GM23338 (cell line): Measurements from ENCODE around the gene CCDC127. TPM values are rescaled to one million over a fixed set of nuclear protein-coding genes. Genes with fewer than 3 reads are reported as not detected.
"Not testable (repeated sequence)": the region's sequence is repeated elsewhere in the genome, so short reads cannot be mapped to it uniquely, and the experiment has no call there.

Experiments
- ATAC-seq: fragments of 200-7000 bp; cut with Tn5 transposase; 3 replicates; pipeline ENCODE4 v1.9.1; 2020
- DNase-seq: peaks from one replicate; pipeline ENCODE4 v3.0.0-alpha.2; 2015; ENCODE audit warnings: low spot score
- H2AFZ ChIP-seq: fragments of 200-600 bp; sonication (generic); 2 replicates; pipeline ENCODE4 v1.8.0; 2016; ENCODE audit warnings: antibody characterized with exemption, mild to moderate bottlenecking, moderate library complexity
- H3F3A ChIP-seq: fragments of 200-600 bp; sonication (generic); replicated peaks from 2 replicates; pipeline ENCODE4 v1.8.0; 2017; ENCODE audit warnings: antibody characterized with exemption, mixed run types, low read depth
- H3K27ac ChIP-seq: fragments of 200-600 bp; sonication (generic); 2 replicates; pipeline ENCODE4 v1.6.1; 2016; ENCODE audit warnings: low read depth
- H3K27me3 ChIP-seq: fragments of 200-600 bp; sonication (generic); 2 replicates; pipeline ENCODE4 v1.8.0; 2016; ENCODE audit warnings: mild to moderate bottlenecking, mixed run types, moderate library complexity; ENCODE audit not compliant: insufficient read depth
- H3K36me3 ChIP-seq: fragments of 200-600 bp; sonication (generic); 2 replicates; pipeline ENCODE4 v1.8.0; 2016; ENCODE audit warnings: mild to moderate bottlenecking; ENCODE audit not compliant: insufficient read depth
- H3K4me1 ChIP-seq: fragments of 200-600 bp; sonication (generic); 2 replicates; pipeline ENCODE4 v1.8.0; 2016; ENCODE audit warnings: mild to moderate bottlenecking, moderate library complexity; ENCODE audit not compliant: insufficient read depth
- H3K4me2 ChIP-seq: fragments of 200-600 bp; sonication (generic); 2 replicates; pipeline ENCODE4 v1.7.1; 2017; ENCODE audit warnings: mixed run types
- H3K4me3 ChIP-seq: fragments of 200-600 bp; sonication (generic); 2 replicates; pipeline ENCODE4 v1.6.1; 2016; ENCODE audit warnings: mixed run types
- H3K79me2 ChIP-seq: fragments of 200-600 bp; sonication (generic); replicated peaks from 2 replicates; pipeline ENCODE4 v1.8.0; 2017; ENCODE audit warnings: mild to moderate bottlenecking; ENCODE audit not compliant: insufficient read depth
- H3K9me2 ChIP-seq: fragments of 200-600 bp; sonication (generic); 2 replicates; pipeline ENCODE4 v1.8.0; 2017; ENCODE audit not compliant: insufficient read depth
- H4K20me1 ChIP-seq: fragments of 200-600 bp; sonication (generic); replicated peaks from 2 replicates; pipeline ENCODE4 v1.8.0; 2017; ENCODE audit warnings: mild to moderate bottlenecking; ENCODE audit not compliant: insufficient read depth
- H3K27ac Mint-ChIP-seq: 2 replicates; pipeline ENCODE4 v1.8.0; 2020; ENCODE audit warnings: inconsistent platforms, mild to moderate bottlenecking, moderate library complexity, mixed read lengths
- H3K27me3 Mint-ChIP-seq: 3 replicates; pipeline ENCODE4 v1.8.0; 2022; ENCODE audit warnings: low read depth, mild to moderate bottlenecking, moderate library complexity, mixed read lengths, inconsistent platforms; ENCODE audit not compliant: insufficient read depth, poor library complexity
- H3K36me3 Mint-ChIP-seq: 3 replicates; pipeline ENCODE4 v1.8.0; 2021; ENCODE audit warnings: low read depth, mild to moderate bottlenecking, inconsistent platforms, moderate library complexity, mixed read lengths
- H3K4me1 Mint-ChIP-seq: 3 replicates; pipeline ENCODE4 v1.8.0; 2020; ENCODE audit warnings: mild to moderate bottlenecking, inconsistent platforms, mixed read lengths
- H3K4me3 Mint-ChIP-seq: 3 replicates; pipeline ENCODE4 v1.8.0; 2021; ENCODE audit warnings: moderate library complexity, mild to moderate bottlenecking, inconsistent platforms, mixed read lengths
- H3K9me3 Mint-ChIP-seq: 3 replicates; pipeline ENCODE4 v1.8.0; 2020; ENCODE audit warnings: moderate library complexity, mild to moderate bottlenecking, inconsistent platforms, mixed read lengths
- CTCF ChIP-seq, 2 experiments: fragments of 200-600 bp in 1 of 2; sonication (generic) in 1 of 2; conservative IDR thresholded peaks; 2 replicates each; pipeline versions ENCODE4 v1.5.1 to v1.6.1; 2016 to 2017; ENCODE audit warnings: antibody characterized with exemption in 2 of 2, low read depth in 2 of 2, mild to moderate bottlenecking in 2 of 2, moderate library complexity in 1 of 2
- ETS1 ChIP-seq: IDR thresholded peaks from 2 replicates; pipeline ENCODE4 v1.6.1; 2016; ENCODE audit warnings: antibody characterized with exemption
- EZH2 ChIP-seq: fragments of 200-600 bp; sonication (generic); IDR thresholded peaks from one replicate; pipeline ENCODE4 v1.8.0; 2017; ENCODE audit warnings: antibody characterized with exemption, mild to moderate bottlenecking, low read depth; ENCODE audit not compliant: unreplicated experiment
- JUNB ChIP-seq: IDR thresholded peaks from one replicate; pipeline ENCODE4 v1.6.1; 2016; ENCODE audit warnings: antibody characterized with exemption; ENCODE audit not compliant: unreplicated experiment
- NANOG ChIP-seq: IDR thresholded peaks from 2 replicates; pipeline ENCODE4 v1.6.1; 2016; ENCODE audit warnings: antibody characterized with exemption, borderline replicate concordance
- STAT1 ChIP-seq: IDR thresholded peaks from one replicate; pipeline ENCODE4 v1.6.1; 2016; ENCODE audit warnings: antibody characterized with exemption; ENCODE audit not compliant: unreplicated experiment
- ZNF114 ChIP-seq: fragments of 250-450 bp; sonication (Bioruptor Pico); IDR thresholded peaks from 2 replicates; pipeline ENCODE4 v1.5.0; 2020; ENCODE audit warnings: mild to moderate bottlenecking, moderate library complexity
- ZNF331 ChIP-seq: fragments of 250-450 bp; sonication (Bioruptor Pico); IDR thresholded peaks from 2 replicates; pipeline ENCODE4 v1.5.0; 2020; ENCODE audit warnings: low read depth, mild to moderate bottlenecking, moderate library complexity
- polyA plus RNA-seq: library from polyadenylated mRNA; unstranded; fragments of >200 nt; fragmentation: Nextera tagmentation; extraction: Ambion mirVana; gene quantifications from 2 replicates; pipeline ENCODE4 v1.2.1, GENCODE V29; 2016
- total RNA-seq: library from RNA; depleted of rRNA; stranded (reverse); fragments of >200 nt; shearing (Covaris generic); gene quantifications from 2 replicates; pipeline ENCODE4 v1.2.3, GENCODE V29; 2014

Gene CCDC127
- total and polyA plus RNA-seq, 2 experiments from 2014 or later = 6.0 to 7.2 TPM

GRCh38 chr5:216076-216475 is 1.9 kb downstream of the CCDC127 start:
- H3K4me1 ChIP-seq = peaks cover 14% of the 10 kb centered on the region
- H3K4me1 Mint-ChIP-seq = peaks cover 22% of the 10 kb centered on the region
- H3K79me2 ChIP-seq = peaks cover 39% of the 10 kb centered on the region
- peaks cover 28% of the 10 kb centered on the region for H3K36me3 Mint-ChIP-seq
- not testable (repeated sequence) for ATAC-seq, H3F3A ChIP-seq, H3K4me3 Mint-ChIP-seq, H3K9me2 ChIP-seq, H3K4me3 ChIP-seq, H3K4me2 ChIP-seq, H3K36me3 ChIP-seq, H3K27ac ChIP-seq, H3K9me3 Mint-ChIP-seq, H2AFZ ChIP-seq, H3K27ac Mint-ChIP-seq, H3K27me3 ChIP-seq, DNase-seq, H3K27me3 Mint-ChIP-seq
- H4K20me1 ChIP-seq = peaks cover 20% of the 10 kb centered on the region

DNA sequence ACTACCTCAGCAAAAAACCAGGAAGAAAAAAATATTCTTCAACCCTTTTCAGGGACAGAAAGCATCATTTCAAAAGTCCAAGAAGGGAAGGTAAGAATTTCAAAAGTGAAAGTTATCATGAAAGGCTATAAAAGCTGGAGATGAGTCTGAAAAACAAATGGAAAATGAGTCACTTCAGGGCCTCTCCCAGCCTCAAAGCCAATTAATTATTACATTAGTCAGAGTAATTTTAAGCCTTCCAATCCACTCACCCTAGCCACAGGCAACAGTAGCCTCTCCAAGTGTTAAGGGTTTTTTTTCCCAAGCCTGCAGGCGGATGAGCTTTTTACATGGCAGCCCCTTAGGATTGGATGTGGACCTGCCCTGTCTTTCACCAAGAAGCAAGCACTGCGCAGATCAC is 2.7 kb downstream of the CCDC127 start:
- not testable (repeated sequence) for H3K4me3 Mint-ChIP-seq, H2AFZ ChIP-seq, H3F3A ChIP-seq, ATAC-seq, H3K4me2 ChIP-seq, H3K4me3 ChIP-seq, H3K9me2 ChIP-seq, H3K9me3 Mint-ChIP-seq, DNase-seq, H3K36me3 ChIP-seq, H3K4me1 ChIP-seq, H3K27me3 Mint-ChIP-seq, H3K27me3 ChIP-seq, H3K27ac ChIP-seq, H3K27ac Mint-ChIP-seq
- Mint-ChIP-seq H3K36me3 (peaks cover 28% of the 10 kb centered on the region), H3K4me1 (peaks cover 16% of the 10 kb centered on the region)
- peaks cover 33% of the 10 kb centered on the region for H3K79me2 ChIP-seq
- peaks cover 12% of the 10 kb centered on the region for H4K20me1 ChIP-seq

DNA sequence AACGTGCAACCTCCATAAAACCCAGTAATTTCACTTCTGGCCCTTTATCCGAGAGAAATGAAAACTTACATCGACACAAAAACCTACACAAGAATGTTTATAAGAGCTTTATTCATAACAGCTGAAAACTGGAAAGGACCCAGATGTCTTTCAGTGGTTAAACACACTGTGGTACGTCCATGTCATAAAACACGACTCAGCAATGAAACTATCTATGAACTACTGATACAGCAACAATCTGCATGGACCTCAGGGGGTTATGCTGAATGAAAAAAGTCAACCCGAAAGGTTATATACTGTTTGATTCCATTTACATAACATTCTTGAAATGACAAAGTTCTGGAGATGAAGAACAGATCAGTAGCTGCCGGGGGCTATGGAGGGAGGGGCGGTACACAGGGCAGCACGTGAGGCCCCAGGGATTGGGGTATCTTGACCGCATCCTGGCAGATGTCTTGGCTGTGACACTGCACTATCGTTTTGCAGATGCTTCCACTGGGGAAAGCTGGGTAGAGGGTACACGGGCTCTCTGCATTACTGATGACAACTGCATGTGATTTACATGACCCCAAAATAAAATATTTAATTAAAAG is 4.1 kb downstream of the CCDC127 start:
- no peaks in the 10 kb centered on the region for H3K27me3 ChIP-seq
- H3K4me2 ChIP-seq = no peak overlapping the region
- peaks cover 6% of the 10 kb centered on the region; the same call in 1 of the 2 replicates for H3K4me1 ChIP-seq
- DNase-seq (no peak), ATAC-seq (no peak)
- no peaks in the 10 kb centered on the region for H3F3A ChIP-seq
- H3K27ac ChIP-seq = no peak overlapping the region
- no peaks in the 10 kb centered on the region for H3K36me3 ChIP-seq
- no peaks in the 10 kb centered on the region for H3K9me2 ChIP-seq
- peaks cover 6% of the 10 kb centered on the region for H3K4me1 Mint-ChIP-seq
- H3K79me2 ChIP-seq = peaks cover 26% of the 10 kb centered on the region
- peaks cover 8% of the 10 kb centered on the region for H4K20me1 ChIP-seq
- peaks cover 28% of the 10 kb centered on the region for H3K36me3 Mint-ChIP-seq
- H3K27ac Mint-ChIP-seq = no peak overlapping the region
- H2AFZ ChIP-seq = no peak overlapping the region
- no peak overlapping the region for H3K4me3 ChIP-seq
- no peak overlapping the region for H3K4me3 Mint-ChIP-seq
- H3K9me3 Mint-ChIP-seq = no peaks in the 10 kb centered on the region; the same call in 2 of the 3 replicates
- H3K27me3 Mint-ChIP-seq = peaks cover 4% of the 10 kb centered on the region
- TF ChIP-seq NANOG = no peak
- TF ChIP-seq ZNF331 (CRISPR knock-in tag) = no peak
- no peak for TF ChIP-seq CTCF (conservative IDR thresholded peaks at IDR 0.05; ENCODE audit: low read depth in 2 of 2)
- no peak for TF ChIP-seq EZH2
- no peak for TF ChIP-seq JUNB
- TF ChIP-seq ETS1 = no peak
- TF ChIP-seq STAT1 = no peak
- no peak for TF ChIP-seq ZNF114 (CRISPR knock-in tag)
